AG04450 (cell line): ENCODE data around the gene RGS19. TPM values are rescaled to one million over a fixed set of nuclear protein-coding genes. Genes with fewer than 3 reads are reported as not detected.

Source experiments
- CTCF ChIA-PET: fragments of 300-600, 350-600 bp; formaldehyde crosslinking; extraction: SDS; loops from one replicate; lab custom pipeline; 2022; ENCODE audit warnings: antibody characterized with exemption, inconsistent platforms; lab: Charles Lee
- POLR2A ChIA-PET: fragments of 350-600 bp; formaldehyde crosslinking; extraction: SDS; loops from one replicate; lab custom pipeline; 2021; ENCODE audit warnings: antibody characterized with exemption, inconsistent platforms; lab: Yijun Ruan, JAX
- DNase-seq: peaks from one replicate; pipeline ENCODE4 v3.0.0-alpha.2; 2011; ENCODE audit warnings: low read depth, low spot score
- H3K27ac ChIP-seq: one replicate; pipeline ENCODE4 v1.5.1; 2012; ENCODE audit warnings: low read depth, low read length, control low read depth
- H3K27me3 ChIP-seq: one replicate; pipeline ENCODE4 v1.6.0; 2012; ENCODE audit warnings: low read length; ENCODE audit not compliant: control insufficient read depth, insufficient read depth
- H3K4me3 ChIP-seq: 2 replicates; pipeline ENCODE4 v1.5.1; 2011; ENCODE audit warnings: mild to moderate bottlenecking, low read depth, low read length, control low read depth
- H3K9me3 ChIP-seq: 2 replicates; pipeline ENCODE4 v1.5.1; 2012; ENCODE audit warnings: low read length; ENCODE audit not compliant: control insufficient read depth, insufficient read depth
- CTCF ChIP-seq: IDR thresholded peaks from 2 replicates; pipeline ENCODE4 v1.5.1; 2011; ENCODE audit warnings: low read depth, low read length, control low read depth, inconsistent platforms
- polyA plus RNA-seq: library from polyadenylated mRNA; depleted of rRNA; stranded (reverse); fragments of >200 nt; gene quantifications from 2 replicates; pipeline ENCODE4 v1.2.3, GENCODE V29; 2011

Gene RGS19
- polyA plus RNA-seq, 1 experiment, result 7.5 TPM

- no peak overlapping the region for H3K4me3 ChIP-seq
- H3K9me3 ChIP-seq, result no peaks in the 10 kb centered on the region; the same call in 1 of the 2 replicates
- peak; percentile 84 for TF ChIP-seq CTCF
- peaks cover 15% of the 10 kb centered on the region for H3K27me3 ChIP-seq
- ChIA-PET POLR2A (no interaction called here), CTCF (interaction anchor here (0.6 to 2.0 kb wide), 4 partner anchors 9 to 22 kb away, joined by 3 to 13 read pairs (median 4); partner anchors contain the start of genes OPRL1 and RGS19)
- no peak for DNase-seq
- no peak overlapping the region for H3K27ac ChIP-seq
Measured at GRCh38 chr20:64057628-64058498, 21.5 kb downstream of the RGS19 start.

GRCh38 chr20:64056889-64057627, 22.3 kb downstream of the RGS19 start:
- no peak for TF ChIP-seq CTCF
- Histone ChIP-seq H3K27ac (no peak overlapping the region), H3K9me3 (no peaks in the 10 kb centered on the region; the same call in 1 of the 2 replicates), H3K27me3 (peaks cover 21% of the 10 kb centered on the region), H3K4me3 (no peak overlapping the region)
- no peak for DNase-seq
- POLR2A ChIA-PET, result no interaction called here
- CTCF ChIA-PET, result interaction anchor here (0.6 to 2.0 kb wide), 4 partner anchors 10 to 23 kb away, joined by 3 to 13 read pairs (median 4); partner anchors contain the start of genes OPRL1 and RGS19

- Histone ChIP-seq H3K9me3 (no peaks in the 10 kb centered on the region; the same call in 1 of the 2 replicates), H3K27ac (no peak overlapping the region)
- CTCF ChIA-PET, result interaction anchor here (2.0 kb wide), 1 partner anchor 17 kb away, joined by 13 read pairs; no protein-coding TSS in a partner anchor
Measured at GRCh38 chr20:64056639-64056888, 22.8 kb downstream of the RGS19 start.

DNA sequence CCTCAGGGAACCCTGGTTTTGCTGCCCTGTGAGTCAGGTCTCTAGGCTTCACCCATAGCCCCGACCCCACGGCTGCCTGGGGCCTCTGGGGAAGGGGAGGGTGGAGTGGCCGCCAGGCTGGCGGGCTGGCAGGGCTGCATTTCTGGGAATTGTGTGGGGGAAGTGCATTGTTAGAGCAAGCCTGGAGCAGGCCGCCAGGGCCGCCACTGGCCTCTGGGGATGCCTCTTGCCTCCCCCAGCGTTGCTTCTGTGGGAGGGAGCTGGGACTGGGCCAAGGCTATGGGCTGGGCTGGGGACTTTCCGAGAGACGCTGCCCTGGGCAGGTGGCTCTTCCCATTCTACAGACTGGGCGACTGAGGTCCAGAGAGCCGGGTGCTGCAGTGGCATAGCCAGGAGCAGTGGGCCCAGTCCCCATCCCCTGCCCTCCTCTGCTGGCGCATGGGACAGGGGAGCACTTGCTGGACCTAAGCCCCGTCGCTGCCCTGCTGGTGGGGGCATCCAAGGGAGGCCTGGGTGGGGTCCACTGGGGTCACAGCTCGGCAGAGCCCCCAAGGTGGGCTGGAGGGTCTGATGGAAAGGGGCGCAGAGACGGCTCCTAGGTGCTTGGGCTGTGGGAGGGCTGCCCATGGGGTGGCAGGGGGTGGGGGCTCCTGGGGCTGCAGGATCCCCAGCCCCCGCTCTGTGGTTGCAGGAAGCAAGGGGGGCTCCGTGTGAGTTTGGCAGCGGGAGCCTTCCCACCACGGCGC, 23.3 kb downstream of the RGS19 start:
- Histone ChIP-seq H3K9me3 (no peaks in the 10 kb centered on the region; the same call in 1 of the 2 replicates), H3K27ac (no peak overlapping the region), H3K27me3 (peaks cover 26% of the 10 kb centered on the region), H3K4me3 (no peak overlapping the region)
- DNase-seq, result no peak
- POLR2A ChIA-PET, result no interaction called here
- no peak for TF ChIP-seq CTCF
- CTCF ChIA-PET, result interaction anchor here (2.0 kb wide), 1 partner anchor 16 kb away, joined by 13 read pairs; no protein-coding TSS in a partner anchor

More at GRCh38 chr20:64056639-64056888, 22.8 kb downstream of the RGS19 start:
- no peak for TF ChIP-seq CTCF
- POLR2A ChIA-PET, result no interaction called here
- Histone ChIP-seq H3K27me3 (peaks cover 23% of the 10 kb centered on the region), H3K4me3 (no peak overlapping the region)
- no peak for DNase-seq
